Measurements from ENCODE around the gene IGFBP4. TPM values are rescaled to one million over a fixed set of nuclear protein-coding genes. Genes with fewer than 3 reads are reported as not detected.

The IGFBP4 gene
- total RNA-seq, 2 experiments from 2014 or later: 12.2 to 13.2 TPM

GRCh38 chr17:40483679-40484078 is 40.4 kb downstream of the IGFBP4 start:
- Mint-ChIP-seq H3K9me3 (no peaks in the 10 kb centered on the region), H3K27me3 (no peaks in the 10 kb centered on the region), H3K4me3 (no peak overlapping the region), H3K4me1 (peaks cover 74% of the 10 kb centered on the region), H3K27ac (peak overlapping the region; percentile 79), H3K36me3 (peaks cover 5% of the 10 kb centered on the region)
- POLR2A ChIA-PET: interaction anchor here (1.0 to 1.4 kb wide), 2 partner anchors 50 to 78 kb away, joined by 3 to 5 read pairs; no protein-coding TSS in a partner anchor
- DNase-seq: no peak
- ATAC-seq (ENCODE audit: low read depth): no peak

GRCh38 chr17:40484285-40484972 is 41.2 kb downstream of the IGFBP4 start:
- Mint-ChIP-seq H3K9me3 (no peaks in the 10 kb centered on the region), H3K27me3 (no peaks in the 10 kb centered on the region), H3K4me1 (peaks cover 78% of the 10 kb centered on the region), H3K36me3 (no peaks in the 10 kb centered on the region), H3K4me3 (no peak overlapping the region), H3K27ac (peak overlapping the region; percentile 58)
- DNase-seq: no peak
- ATAC-seq (ENCODE audit: low read depth): no peak
- POLR2A ChIA-PET: interaction anchor here (1.4 kb wide), 1 partner anchor 78 kb away, joined by 5 read pairs; no protein-coding TSS in a partner anchor

- POLR2A ChIA-PET: no interaction called here
Observed at GRCh38 chr17:40484973-40485530, 41.8 kb downstream of the IGFBP4 start.

GRCh38 chr17:40485851-40486521 is 42.7 kb downstream of the IGFBP4 start:
- POLR2A ChIA-PET: interaction anchor here (0.6 kb wide), 1 partner anchor 169 kb away, joined by 3 read pairs; no protein-coding TSS in a partner anchor
- Mint-ChIP-seq H3K4me1 (peaks cover 76% of the 10 kb centered on the region), H3K4me3 (no peak overlapping the region), H3K9me3 (no peaks in the 10 kb centered on the region), H3K36me3 (no peaks in the 10 kb centered on the region), H3K27me3 (no peaks in the 10 kb centered on the region), H3K27ac (peak overlapping the region; percentile 34)
- no peak for DNase-seq
- ATAC-seq (ENCODE audit: low read depth): no peak

More at GRCh38 chr17:40484973-40485530, 41.8 kb downstream of the IGFBP4 start:
- H3K36me3 Mint-ChIP-seq: no peaks in the 10 kb centered on the region
- no peaks in the 10 kb centered on the region for H3K27me3 Mint-ChIP-seq
- ATAC-seq (ENCODE audit: low read depth) (no peak), DNase-seq (no peak)
- peak overlapping the region; percentile 9 for H3K27ac Mint-ChIP-seq
- peaks cover 76% of the 10 kb centered on the region for H3K4me1 Mint-ChIP-seq
- no peak overlapping the region for H3K4me3 Mint-ChIP-seq
- H3K9me3 Mint-ChIP-seq: no peaks in the 10 kb centered on the region

- Mint-ChIP-seq H3K4me3 (no peak overlapping the region), H3K9me3 (no peaks in the 10 kb centered on the region), H3K36me3 (no peaks in the 10 kb centered on the region), H3K27ac (peak overlapping the region; percentile 13), H3K4me1 (peaks cover 75% of the 10 kb centered on the region), H3K27me3 (no peaks in the 10 kb centered on the region)
- POLR2A ChIA-PET: interaction anchor here (0.6 kb wide), 1 partner anchor 168 kb away, joined by 3 read pairs; no protein-coding TSS in a partner anchor
- no peak for ATAC-seq (ENCODE audit: low read depth)
- no peak for DNase-seq
Observed at GRCh38 chr17:40486522-40487370, 43.5 kb downstream of the IGFBP4 start.

- Mint-ChIP-seq H3K27ac (peak overlapping the region; percentile 13), H3K4me3 (no peak overlapping the region), H3K9me3 (no peaks in the 10 kb centered on the region), H3K4me1 (peaks cover 67% of the 10 kb centered on the region), H3K36me3 (no peaks in the 10 kb centered on the region), H3K27me3 (no peaks in the 10 kb centered on the region)
- DNase-seq (no peak), ATAC-seq (ENCODE audit: low read depth) (no peak)
- POLR2A ChIA-PET: interaction anchor here (0.8 to 1.3 kb wide), 3 partner anchors 24 to 174 kb away, joined by 3 read pairs; no protein-coding TSS in a partner anchor
Observed at GRCh38 chr17:40487371-40488020, 44.2 kb downstream of the IGFBP4 start.

GRCh38 chr17:40490289-40490853 is 47.1 kb downstream of the IGFBP4 start:
- Mint-ChIP-seq H3K9me3 (no peaks in the 10 kb centered on the region), H3K27me3 (no peaks in the 10 kb centered on the region), H3K4me3 (peak overlapping the region; percentile 32), H3K27ac (peak overlapping the region; percentile 83), H3K4me1 (peaks cover 42% of the 10 kb centered on the region), H3K36me3 (peaks cover 2% of the 10 kb centered on the region)
- ATAC-seq (ENCODE audit: low read depth): peak; percentile 58
- POLR2A ChIA-PET: interaction anchor here (0.6 to 2.6 kb wide), 13 partner anchors 10 to 1798 kb away, joined by 3 to 23 read pairs (median 4); partner anchors contain the start of gene STAT5A
- no peak for DNase-seq

GRCh38 chr17:40490982-40491381 is 47.7 kb downstream of the IGFBP4 start:
- DNase-seq (no peak), ATAC-seq (ENCODE audit: low read depth) (no peak)
- H3K4me3 Mint-ChIP-seq: peak overlapping the region; percentile 0
- H3K27ac Mint-ChIP-seq: peak overlapping the region; percentile 83
- peaks cover 40% of the 10 kb centered on the region for H3K4me1 Mint-ChIP-seq
- no peaks in the 10 kb centered on the region for H3K9me3 Mint-ChIP-seq
- peaks cover 2% of the 10 kb centered on the region for H3K36me3 Mint-ChIP-seq
- POLR2A ChIA-PET: interaction anchor here (0.6 to 2.6 kb wide), 7 partner anchors 10 to 209 kb away, joined by 3 to 23 read pairs (median 6); no protein-coding TSS in a partner anchor
- H3K27me3 Mint-ChIP-seq: no peaks in the 10 kb centered on the region

- ATAC-seq (ENCODE audit: low read depth): no peak
- H3K4me3 Mint-ChIP-seq: no peak overlapping the region
- H3K36me3 Mint-ChIP-seq: peaks cover 2% of the 10 kb centered on the region
- peaks cover 36% of the 10 kb centered on the region for H3K4me1 Mint-ChIP-seq
- no peaks in the 10 kb centered on the region for H3K27me3 Mint-ChIP-seq
- POLR2A ChIA-PET: interaction anchor here (0.6 to 2.6 kb wide), 4 partner anchors 11 to 287 kb away, joined by 4 to 23 read pairs (median 14); no protein-coding TSS in a partner anchor
- peak overlapping the region; percentile 35 for H3K27ac Mint-ChIP-seq
- H3K9me3 Mint-ChIP-seq: no peaks in the 10 kb centered on the region
- DNase-seq: no peak
Observed at GRCh38 chr17:40491486-40491885, 48.2 kb downstream of the IGFBP4 start.

- POLR2A ChIA-PET: interaction anchor here (1.1 kb wide), 1 partner anchor 40 kb away, joined by 3 read pairs; no protein-coding TSS in a partner anchor
- no peak for DNase-seq
Observed at GRCh38 chr17:40493697-40494096, 50.4 kb downstream of the IGFBP4 start.

GRCh38 chr17:40495140-40495539 is 51.9 kb downstream of the IGFBP4 start:
- DNase-seq (no peak), ATAC-seq (ENCODE audit: low read depth) (no peak)
- H3K36me3 Mint-ChIP-seq: peaks cover 2% of the 10 kb centered on the region
- POLR2A ChIA-PET: interaction anchor here (0.8 kb wide), 1 partner anchor 38 kb away, joined by 4 read pairs; no protein-coding TSS in a partner anchor
- H3K27me3 Mint-ChIP-seq: peaks cover 2% of the 10 kb centered on the region
- no peaks in the 10 kb centered on the region for H3K9me3 Mint-ChIP-seq
- no peak overlapping the region for H3K27ac Mint-ChIP-seq
- no peak overlapping the region for H3K4me3 Mint-ChIP-seq
- H3K4me1 Mint-ChIP-seq: peaks cover 13% of the 10 kb centered on the region

More at GRCh38 chr17:40493697-40494096, 50.4 kb downstream of the IGFBP4 start:
- no peak for ATAC-seq (ENCODE audit: low read depth)
- Mint-ChIP-seq H3K36me3 (peaks cover 2% of the 10 kb centered on the region), H3K27me3 (no peaks in the 10 kb centered on the region), H3K27ac (no peak overlapping the region), H3K4me1 (peaks cover 25% of the 10 kb centered on the region), H3K4me3 (no peak overlapping the region), H3K9me3 (no peaks in the 10 kb centered on the region)

GRCh38 chr17:40496170-40496569 is 52.9 kb downstream of the IGFBP4 start:
- Mint-ChIP-seq H3K27me3 (peaks cover 4% of the 10 kb centered on the region), H3K27ac (no peak overlapping the region), H3K4me3 (no peak overlapping the region), H3K9me3 (no peaks in the 10 kb centered on the region), H3K36me3 (peaks cover 2% of the 10 kb centered on the region), H3K4me1 (peaks cover 3% of the 10 kb centered on the region)
- no peak for ATAC-seq (ENCODE audit: low read depth)
- no peak for DNase-seq
- POLR2A ChIA-PET: no interaction called here

Data from activated naive CD8-positive, alpha-beta T cell treated with anti-CD3 and anti-CD28 coated beads, Interleukin-2, amount 10 ng/mL, durations not matched to agents 7 days and 5 days (primary cell).